Measurements from ENCODE around the gene MYO1A. TPM values are rescaled to one million over a fixed set of nuclear protein-coding genes. Genes with fewer than 3 reads are reported as not detected.
A peak's percentile ranks its signal among the peaks of the same experiment; 100 is the strongest.

MYO1A gene
- polyA plus RNA-seq, 2 of the 4 experiments (the other 2 are of a cell fraction): 0.67 to 1.9 TPM

DNA sequence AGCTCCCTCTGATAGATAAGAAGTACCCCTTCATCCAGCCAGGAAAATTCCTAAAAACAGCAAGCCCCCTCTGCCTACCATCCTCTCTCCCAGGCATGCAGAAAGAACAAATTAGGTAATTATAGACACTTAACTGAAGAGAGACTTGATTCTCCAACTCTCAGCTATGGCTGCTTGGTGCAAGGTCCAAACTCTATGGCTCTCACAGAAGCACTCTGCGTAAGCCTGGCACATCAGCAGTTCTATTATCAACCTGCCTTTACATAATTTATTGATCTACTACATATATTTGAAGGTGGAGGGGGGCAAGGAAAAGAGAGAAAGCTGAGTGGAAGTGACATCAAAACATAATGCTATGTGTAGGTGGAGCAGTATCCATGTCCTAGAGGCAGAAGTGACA lies 1.1 kb upstream of the MYO1A start:
- no peaks in the 10 kb centered on the region for H3K9me3 ChIP-seq
- 96% methylated on average over 1 of the region's 1 CpG for WGBS (ENCODE audit: missing lambda C conversion rate)
- CTCF ChIA-PET: interaction anchor here (0.5 to 7.8 kb wide), 16 partner anchors 10 to 1133 kb away, joined by 3 to 44 read pairs (median 4); partner anchors contain the start of genes STAT6 and ZBTB39
- H3K4me3 ChIP-seq: no peak overlapping the region
- TF ChIP-seq ESRRA (IDR thresholded peaks at IDR 0.05; ENCODE audit: borderline replicate concordance, low read length) (no peak), RAD21 (conservative IDR thresholded peaks at IDR 0.05 in 1 of 2, IDR thresholded peaks at IDR 0.05 in 1 of 2) (no peak), GATA3 (IDR thresholded peaks at IDR 0.05; ENCODE audit: borderline replicate concordance) (no peak), CEBPB (IDR thresholded peaks at IDR 0.05) (no peak), ZNF302 (CRISPR knock-in tag; IDR thresholded peaks at IDR 0.05) (no peak), MYC (IDR thresholded peaks at IDR 0.05; ENCODE audit: borderline replicate concordance, low read length) (no peak), RCOR1 (IDR thresholded peaks at IDR 0.05; ENCODE audit: low read depth, low read length) (no peak), ZC3H11A (IDR thresholded peaks at IDR 0.05) (no peak), JUN (IDR thresholded peaks at IDR 0.05) (no peak)
- TF ChIP-seq, protein P1, sequence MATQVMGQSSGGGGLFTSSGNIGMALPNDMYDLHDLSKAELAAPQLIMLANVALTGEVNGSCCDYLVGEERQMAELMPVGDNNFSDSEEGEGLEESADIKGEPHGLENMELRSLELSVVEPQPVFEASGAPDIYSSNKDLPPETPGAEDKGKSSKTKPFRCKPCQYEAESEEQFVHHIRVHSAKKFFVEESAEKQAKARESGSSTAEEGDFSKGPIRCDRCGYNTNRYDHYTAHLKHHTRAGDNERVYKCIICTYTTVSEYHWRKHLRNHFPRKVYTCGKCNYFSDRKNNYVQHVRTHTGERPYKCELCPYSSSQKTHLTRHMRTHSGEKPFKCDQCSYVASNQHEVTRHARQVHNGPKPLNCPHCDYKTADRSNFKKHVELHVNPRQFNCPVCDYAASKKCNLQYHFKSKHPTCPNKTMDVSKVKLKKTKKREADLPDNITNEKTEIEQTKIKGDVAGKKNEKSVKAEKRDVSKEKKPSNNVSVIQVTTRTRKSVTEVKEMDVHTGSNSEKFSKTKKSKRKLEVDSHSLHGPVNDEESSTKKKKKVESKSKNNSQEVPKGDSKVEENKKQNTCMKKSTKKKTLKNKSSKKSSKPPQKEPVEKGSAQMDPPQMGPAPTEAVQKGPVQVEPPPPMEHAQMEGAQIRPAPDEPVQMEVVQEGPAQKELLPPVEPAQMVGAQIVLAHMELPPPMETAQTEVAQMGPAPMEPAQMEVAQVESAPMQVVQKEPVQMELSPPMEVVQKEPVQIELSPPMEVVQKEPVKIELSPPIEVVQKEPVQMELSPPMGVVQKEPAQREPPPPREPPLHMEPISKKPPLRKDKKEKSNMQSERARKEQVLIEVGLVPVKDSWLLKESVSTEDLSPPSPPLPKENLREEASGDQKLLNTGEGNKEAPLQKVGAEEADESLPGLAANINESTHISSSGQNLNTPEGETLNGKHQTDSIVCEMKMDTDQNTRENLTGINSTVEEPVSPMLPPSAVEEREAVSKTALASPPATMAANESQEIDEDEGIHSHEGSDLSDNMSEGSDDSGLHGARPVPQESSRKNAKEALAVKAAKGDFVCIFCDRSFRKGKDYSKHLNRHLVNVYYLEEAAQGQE (IDR thresholded peaks at IDR 0.05): no peak
- TF ChIP-seq, protein P2, sequence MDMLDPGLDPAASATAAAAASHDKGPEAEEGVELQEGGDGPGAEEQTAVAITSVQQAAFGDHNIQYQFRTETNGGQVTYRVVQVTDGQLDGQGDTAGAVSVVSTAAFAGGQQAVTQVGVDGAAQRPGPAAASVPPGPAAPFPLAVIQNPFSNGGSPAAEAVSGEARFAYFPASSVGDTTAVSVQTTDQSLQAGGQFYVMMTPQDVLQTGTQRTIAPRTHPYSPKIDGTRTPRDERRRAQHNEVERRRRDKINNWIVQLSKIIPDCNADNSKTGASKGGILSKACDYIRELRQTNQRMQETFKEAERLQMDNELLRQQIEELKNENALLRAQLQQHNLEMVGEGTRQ (IDR thresholded peaks at IDR 0.05): no peak
- H3K4me2 ChIP-seq: no peak overlapping the region
- FAIRE-seq (no peak), ATAC-seq (no peak), DNase-seq (ENCODE audit: low read depth in 1 of 2, low spot score in 1 of 2) (no peak)
- POLR2A ChIA-PET: no interaction called here
- peaks cover 23% of the 10 kb centered on the region; the same call in 2 of the 3 replicates for H3K4me1 ChIP-seq
- no peak overlapping the region for H3K27ac ChIP-seq

DNA sequence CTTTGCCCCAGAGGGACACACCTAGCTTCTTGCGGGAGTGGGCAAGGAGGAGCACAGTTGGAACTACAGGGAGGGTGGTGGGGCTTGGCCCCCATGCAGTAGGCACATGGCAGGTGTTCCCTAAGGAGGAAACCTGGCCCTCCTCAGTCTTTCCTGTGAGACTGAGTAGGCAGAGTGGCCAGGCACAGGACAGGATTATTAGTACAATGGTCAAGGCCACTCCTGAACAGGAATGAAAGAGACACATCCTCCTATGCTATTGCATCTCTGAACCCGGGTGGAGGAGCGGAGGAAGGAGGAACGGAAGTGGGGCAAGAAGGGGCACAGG lies 846 bp downstream of the MYO1A start:
- WGBS (ENCODE audit: missing lambda C conversion rate): 46% methylated on average over 4 of the region's 4 CpGs
- ChIA-PET POLR2A (no interaction called here), CTCF (interaction anchor here (0.8 to 7.8 kb wide), 16 partner anchors 9 to 209 kb away, joined by 3 to 44 read pairs (median 4); partner anchors contain the start of genes STAT6 and ZBTB39)
- DNase-seq (ENCODE audit: low read depth in 1 of 2, low spot score in 1 of 2) (no peak), ATAC-seq (peak; percentile 30 to 31; a peak in 4 of 6 replicates), FAIRE-seq (no peak)
- no peak for TF ChIP-seq EHF (CRISPR knock-in tag; IDR thresholded peaks at IDR 0.05)
- no peak for TF ChIP-seq ESRRA (IDR thresholded peaks at IDR 0.05; ENCODE audit: borderline replicate concordance, low read length)
- TF ChIP-seq GATA3 (IDR thresholded peaks at IDR 0.05; ENCODE audit: borderline replicate concordance): no peak
- TF ChIP-seq EP300 (IDR thresholded peaks at IDR 0.05): no peak
- TF ChIP-seq, protein P3, sequence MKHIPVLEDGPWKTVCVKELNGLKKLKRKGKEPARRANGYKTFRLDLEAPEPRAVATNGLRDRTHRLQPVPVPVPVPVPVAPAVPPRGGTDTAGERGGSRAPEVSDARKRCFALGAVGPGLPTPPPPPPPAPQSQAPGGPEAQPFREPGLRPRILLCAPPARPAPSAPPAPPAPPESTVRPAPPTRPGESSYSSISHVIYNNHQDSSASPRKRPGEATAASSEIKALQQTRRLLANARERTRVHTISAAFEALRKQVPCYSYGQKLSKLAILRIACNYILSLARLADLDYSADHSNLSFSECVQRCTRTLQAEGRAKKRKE (CRISPR knock-in tag; IDR thresholded peaks at IDR 0.05; ENCODE audit: low read depth): no peak
- TF ChIP-seq FOSB (CRISPR knock-in tag; IDR thresholded peaks at IDR 0.05): no peak
- TF ChIP-seq, protein P4, sequence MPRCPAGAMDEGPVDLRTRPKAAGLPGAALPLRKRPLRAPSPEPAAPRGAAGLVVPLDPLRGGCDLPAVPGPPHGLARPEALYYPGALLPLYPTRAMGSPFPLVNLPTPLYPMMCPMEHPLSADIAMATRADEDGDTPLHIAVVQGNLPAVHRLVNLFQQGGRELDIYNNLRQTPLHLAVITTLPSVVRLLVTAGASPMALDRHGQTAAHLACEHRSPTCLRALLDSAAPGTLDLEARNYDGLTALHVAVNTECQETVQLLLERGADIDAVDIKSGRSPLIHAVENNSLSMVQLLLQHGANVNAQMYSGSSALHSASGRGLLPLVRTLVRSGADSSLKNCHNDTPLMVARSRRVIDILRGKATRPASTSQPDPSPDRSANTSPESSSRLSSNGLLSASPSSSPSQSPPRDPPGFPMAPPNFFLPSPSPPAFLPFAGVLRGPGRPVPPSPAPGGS (IDR thresholded peaks at IDR 0.05): no peak
- no peak for TF ChIP-seq RARB (CRISPR knock-in tag; IDR thresholded peaks at IDR 0.05)
- no peak for TF ChIP-seq KDM5A (IDR thresholded peaks at IDR 0.05)
- TF ChIP-seq CHD2 (IDR thresholded peaks at IDR 0.05; ENCODE audit: low read length, partially characterized antibody): no peak
- TF ChIP-seq FOSL2 (IDR thresholded peaks at IDR 0.05): no peak
- no peak for TF ChIP-seq FOSL2 (CRISPR knock-in tag; IDR thresholded peaks at IDR 0.05)
- no peak for TF ChIP-seq JUNB (IDR thresholded peaks at IDR 0.05)
- TF ChIP-seq BHLHE40 (IDR thresholded peaks at IDR 0.05; ENCODE audit: low read depth, low read length): no peak
- TF ChIP-seq, protein P5, sequence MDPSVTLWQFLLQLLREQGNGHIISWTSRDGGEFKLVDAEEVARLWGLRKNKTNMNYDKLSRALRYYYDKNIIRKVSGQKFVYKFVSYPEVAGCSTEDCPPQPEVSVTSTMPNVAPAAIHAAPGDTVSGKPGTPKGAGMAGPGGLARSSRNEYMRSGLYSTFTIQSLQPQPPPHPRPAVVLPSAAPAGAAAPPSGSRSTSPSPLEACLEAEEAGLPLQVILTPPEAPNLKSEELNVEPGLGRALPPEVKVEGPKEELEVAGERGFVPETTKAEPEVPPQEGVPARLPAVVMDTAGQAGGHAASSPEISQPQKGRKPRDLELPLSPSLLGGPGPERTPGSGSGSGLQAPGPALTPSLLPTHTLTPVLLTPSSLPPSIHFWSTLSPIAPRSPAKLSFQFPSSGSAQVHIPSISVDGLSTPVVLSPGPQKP (IDR thresholded peaks at IDR 0.05; ENCODE audit: low read depth, low read length): no peak
- TF ChIP-seq MAZ (IDR thresholded peaks at IDR 0.05; ENCODE audit: borderline replicate concordance, low read depth, low read length): no peak
- TF ChIP-seq, protein P6, sequence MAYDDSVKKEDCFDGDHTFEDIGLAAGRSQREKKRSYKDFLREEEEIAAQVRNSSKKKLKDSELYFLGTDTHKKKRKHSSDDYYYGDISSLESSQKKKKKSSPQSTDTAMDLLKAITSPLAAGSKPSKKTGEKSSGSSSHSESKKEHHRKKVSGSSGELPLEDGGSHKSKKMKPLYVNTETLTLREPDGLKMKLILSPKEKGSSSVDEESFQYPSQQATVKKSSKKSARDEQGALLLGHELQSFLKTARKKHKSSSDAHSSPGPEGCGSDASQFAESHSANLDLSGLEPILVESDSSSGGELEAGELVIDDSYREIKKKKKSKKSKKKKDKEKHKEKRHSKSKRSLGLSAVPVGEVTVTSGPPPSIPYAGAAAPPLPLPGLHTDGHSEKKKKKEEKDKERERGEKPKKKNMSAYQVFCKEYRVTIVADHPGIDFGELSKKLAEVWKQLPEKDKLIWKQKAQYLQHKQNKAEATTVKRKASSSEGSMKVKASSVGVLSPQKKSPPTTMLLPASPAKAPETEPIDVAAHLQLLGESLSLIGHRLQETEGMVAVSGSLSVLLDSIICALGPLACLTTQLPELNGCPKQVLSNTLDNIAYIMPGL (CRISPR knock-in tag; IDR thresholded peaks at IDR 0.05; ENCODE audit: borderline replicate concordance): no peak
- TF ChIP-seq NR3C1 (IDR thresholded peaks at IDR 0.05): no peak
- no peak for TF ChIP-seq MAFK (IDR thresholded peaks at IDR 0.05; ENCODE audit: partially characterized antibody)
- TF ChIP-seq, protein P7, sequence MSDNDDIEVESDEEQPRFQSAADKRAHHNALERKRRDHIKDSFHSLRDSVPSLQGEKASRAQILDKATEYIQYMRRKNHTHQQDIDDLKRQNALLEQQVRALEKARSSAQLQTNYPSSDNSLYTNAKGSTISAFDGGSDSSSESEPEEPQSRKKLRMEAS (IDR thresholded peaks at IDR 0.05): no peak
- peaks cover 23% of the 10 kb centered on the region; the same call in 2 of the 3 replicates for H3K4me1 ChIP-seq
- no peaks in the 10 kb centered on the region for H3K9me3 ChIP-seq
- H3K4me2 ChIP-seq: peak overlapping the region; percentile 39
- no peak overlapping the region for H3K27ac ChIP-seq
- H3K4me3 ChIP-seq: no peak overlapping the region
